K562 (cell line): Measurements from ENCODE around the gene HTR3E. TPM values are rescaled to one million over a fixed set of nuclear protein-coding genes. Genes with fewer than 3 reads are reported as not detected.

ENCODE experiments used
- BRCA1 ChIP-seq, 2 experiments: fragments of 450-650 bp in 1 of 2; sonication (generic) in 1 of 2; formaldehyde crosslinking in 1 of 2; IDR thresholded peaks; 2 replicates each; pipeline versions ENCODE4 v1.5.0 to v1.6.1; 2017 to 2020; ENCODE audit warnings: mild to moderate bottlenecking in 1 of 2, missing genetic modification reagents in 1 of 2
- BRF1 ChIP-seq: IDR thresholded peaks from 3 replicates; pipeline ENCODE4 v1.6.1; 2011; ENCODE audit warnings: borderline replicate concordance, mild to moderate bottlenecking; ENCODE audit not compliant: insufficient read length; ENCODE audit errors: extremely low read depth
- CC2D1A ChIP-seq: fragments of 450-650 bp; IDR thresholded peaks from 2 replicates; pipeline ENCODE4 v1.6.1; 2017; ENCODE audit warnings: mild to moderate bottlenecking
- CHCHD3 ChIP-seq: fragments of 250-450 bp; sonication (Bioruptor Pico); IDR thresholded peaks from 2 replicates; pipeline ENCODE4 v2.1.2; 2022; ENCODE audit warnings: mild to moderate bottlenecking
- CTBP1 ChIP-seq: fragments of 450-650 bp; IDR thresholded peaks from 2 replicates; pipeline ENCODE4 v1.6.1; 2016; ENCODE audit warnings: borderline replicate concordance
- CUX1 ChIP-seq: fragments of 200-800 bp; sonication (Bioruptor generic); IDR thresholded peaks from 2 replicates; pipeline ENCODE4 v1.6.1; 2016; ENCODE audit warnings: missing genetic modification characterization, missing compliant biosample characterization
- DIDO1 ChIP-seq: fragments of 450-650 bp; IDR thresholded peaks from 2 replicates; pipeline ENCODE4 v1.6.1; 2016; ENCODE audit warnings: low read depth, missing biosample characterization, missing genetic modification characterization
- FIP1L1 ChIP-seq: fragments of 200-400 bp; formaldehyde crosslinking; IDR thresholded peaks from 2 replicates; pipeline ENCODE4 v1.6.1; 2018; ENCODE audit warnings: mild to moderate bottlenecking, low read depth, low read length; ENCODE audit not compliant: poor library complexity, severe bottlenecking
- GABPB2 ChIP-seq: fragments of 250-450 bp; sonication (Bioruptor Pico); conservative IDR thresholded peaks from 2 replicates; pipeline ENCODE4 v1.5.1; 2021; ENCODE audit warnings: mild to moderate bottlenecking
- HES1 ChIP-seq: fragments of 450-650 bp; IDR thresholded peaks from 2 replicates; pipeline ENCODE4 v1.6.1; 2016; ENCODE audit warnings: low read depth, mild to moderate bottlenecking, moderate library complexity
- NEUROD1 ChIP-seq: fragments of 150-350 bp; IDR thresholded peaks from 2 replicates; pipeline ENCODE4 v1.6.1; 2014; ENCODE audit warnings: borderline replicate concordance, low read length, low read depth; ENCODE audit not compliant: partially characterized antibody
- RNF2 ChIP-seq: sonication (generic); IDR thresholded peaks from 2 replicates; pipeline ENCODE4 v1.6.1; 2016
- RUNX1 ChIP-seq: sonication (generic); IDR thresholded peaks from 2 replicates; pipeline ENCODE4 v1.6.1; 2016; ENCODE audit warnings: antibody characterized with exemption, low read depth
- SRSF3 ChIP-seq: fragments of 200-400 bp; formaldehyde crosslinking; IDR thresholded peaks from 2 replicates; pipeline ENCODE4 v1.6.1; 2016; ENCODE audit warnings: mild to moderate bottlenecking, low read length, moderate library complexity; ENCODE audit not compliant: insufficient read depth
- TAF7 ChIP-seq: fragments of 450-650 bp; IDR thresholded peaks from 2 replicates; pipeline ENCODE4 v1.6.1; 2016; ENCODE audit warnings: missing genetic modification characterization, missing compliant biosample characterization
- ZNF121 ChIP-seq: sonication (generic); formaldehyde crosslinking; conservative IDR thresholded peaks from 2 replicates; pipeline ENCODE4 v1.8.0; 2022; ENCODE audit warnings: missing genetic modification reagents
- ZNF174 ChIP-seq: fragments of 250-450 bp; sonication (Bioruptor Pico); IDR thresholded peaks from 2 replicates; pipeline ENCODE4 v1.4.0; 2020; ENCODE audit warnings: mild to moderate bottlenecking
- ZNF551 ChIP-seq: fragments of 250-450 bp; sonication (Bioruptor Pico); IDR thresholded peaks from 2 replicates; pipeline ENCODE4 v1.5.0; 2021; ENCODE audit warnings: mild to moderate bottlenecking, moderate library complexity
- ZNF699 ChIP-seq: fragments of 250-450 bp; sonication (Bioruptor Pico); IDR thresholded peaks from 2 replicates; pipeline ENCODE4 v1.8.0; 2021; ENCODE audit warnings: mild to moderate bottlenecking, moderate library complexity; ENCODE audit not compliant: insufficient replicate concordance
- polyA plus RNA-seq, 8 experiments: library from polyadenylated mRNA; depleted of rRNA in 4 of 8; stranded (reverse) in 5 of 8; unstranded in 3 of 8; fragments of >200 nt; fragmentation: Nextera tagmentation in 2 of 8; fragmentation: Illumina TruSeq in 1 of 8; extraction: Ambion mirVana in 2 of 8; extraction: Trizol in 1 of 8; gene quantifications; 2 replicates each; pipeline versions ENCODE4 v1.2.1 to v1.2.3, GENCODE V29; 2011 to 2014; ENCODE audit warnings: inconsistent platforms in 1 of 8, missing spikeins in 1 of 8
- total RNA-seq, 7 experiments: library from RNA; depleted of rRNA in 6 of 7; stranded (reverse); fragments of >200 nt in 6 of 7; fragmentation: Illumina TruSeq in 2 of 7; extraction: Trizol in 2 of 7; gene quantifications; 2 replicates each; pipeline versions ENCODE4 v1.2.1 to v1.2.3, GENCODE V29; 2011 to 2021; ENCODE audit warnings: low replicate concordance in 1 of 7
- TF ChIP-seq, protein P1 (sequence below): fragments of 250-450 bp; sonication (Bioruptor Pico); IDR thresholded peaks from 2 replicates; pipeline ENCODE4 v1.9.0; 2021; ENCODE audit warnings: mild to moderate bottlenecking, inconsistent platforms
- TF ChIP-seq, protein P2 (sequence below): sonication (generic); formaldehyde crosslinking; IDR thresholded peaks from 2 replicates; pipeline ENCODE4 v1.9.0; 2022; ENCODE audit warnings: mild to moderate bottlenecking, missing genetic modification reagents

Gene HTR3E
- total and polyA plus RNA-seq, 9 of the 15 experiments (the other 6 are each of a cell fraction or from before 2014, with no cell fraction given) = not detected

GRCh38 chr3:184085389-184085852 lies 11.4 kb upstream of the HTR3E start (continued):
- TF ChIP-seq CTBP1 (peak; percentile 66; the same call in 1 of the 2 replicates), ZNF699 (no peak), ZNF551 (CRISPR knock-in tag) (no peak), NEUROD1 (no peak), CC2D1A (no peak), BRCA1 (IDR thresholded peaks at IDR 0.05) (no peak), BRCA1 (CRISPR knock-in tag; IDR thresholded peaks at IDR 0.05) (no peak), ZNF121 (CRISPR knock-in tag) (no peak), HES1 (no peak), TAF7 (tag) (no peak), CHCHD3 (no peak), RUNX1 (no peak), SRSF3 (no peak), BRF1 (no peak), RNF2 (0 out of 2 replicates have a peak, but pooled peaks have one; percentile 18), GABPB2 (CRISPR knock-in tag) (no peak), FIP1L1 (no peak), ZNF174 (CRISPR knock-in tag) (no peak), CUX1 (CRISPR knock-in tag) (no peak), DIDO1 (tag) (no peak; the same call in 1 of the 2 replicates)
- TF ChIP-seq, protein P1, sequence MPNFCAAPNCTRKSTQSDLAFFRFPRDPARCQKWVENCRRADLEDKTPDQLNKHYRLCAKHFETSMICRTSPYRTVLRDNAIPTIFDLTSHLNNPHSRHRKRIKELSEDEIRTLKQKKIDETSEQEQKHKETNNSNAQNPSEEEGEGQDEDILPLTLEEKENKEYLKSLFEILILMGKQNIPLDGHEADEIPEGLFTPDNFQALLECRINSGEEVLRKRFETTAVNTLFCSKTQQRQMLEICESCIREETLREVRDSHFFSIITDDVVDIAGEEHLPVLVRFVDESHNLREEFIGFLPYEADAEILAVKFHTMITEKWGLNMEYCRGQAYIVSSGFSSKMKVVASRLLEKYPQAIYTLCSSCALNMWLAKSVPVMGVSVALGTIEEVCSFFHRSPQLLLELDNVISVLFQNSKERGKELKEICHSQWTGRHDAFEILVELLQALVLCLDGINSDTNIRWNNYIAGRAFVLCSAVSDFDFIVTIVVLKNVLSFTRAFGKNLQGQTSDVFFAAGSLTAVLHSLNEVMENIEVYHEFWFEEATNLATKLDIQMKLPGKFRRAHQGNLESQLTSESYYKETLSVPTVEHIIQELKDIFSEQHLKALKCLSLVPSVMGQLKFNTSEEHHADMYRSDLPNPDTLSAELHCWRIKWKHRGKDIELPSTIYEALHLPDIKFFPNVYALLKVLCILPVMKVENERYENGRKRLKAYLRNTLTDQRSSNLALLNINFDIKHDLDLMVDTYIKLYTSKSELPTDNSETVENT = no peak
- TF ChIP-seq, protein P2, sequence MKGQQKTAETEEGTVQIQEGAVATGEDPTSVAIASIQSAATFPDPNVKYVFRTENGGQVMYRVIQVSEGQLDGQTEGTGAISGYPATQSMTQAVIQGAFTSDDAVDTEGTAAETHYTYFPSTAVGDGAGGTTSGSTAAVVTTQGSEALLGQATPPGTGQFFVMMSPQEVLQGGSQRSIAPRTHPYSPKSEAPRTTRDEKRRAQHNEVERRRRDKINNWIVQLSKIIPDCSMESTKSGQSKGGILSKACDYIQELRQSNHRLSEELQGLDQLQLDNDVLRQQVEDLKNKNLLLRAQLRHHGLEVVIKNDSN = no peak
